Right cardiac atrium (tissue), 5 donors: ENCODE data around the gene CDH3. TPM values are rescaled to one million over a fixed set of nuclear protein-coding genes. Genes with fewer than 3 reads are reported as not detected.

Source experiments
- ATAC-seq, 2 donors: fragments of 200-7000 bp; cut with Tn5 transposase; one replicate each; pipeline versions ENCODE4 v1.8.0 to v1.9.1; 2020; ENCODE audit warnings: moderate library complexity in 2 of 2, mild to moderate bottlenecking in 1 of 2
- DNase-seq, 3 donors: peaks; one replicate each; pipeline ENCODE4 v3.0.0-alpha.2; 2020
- H3K27ac ChIP-seq: one replicate; pipeline ENCODE4 v1.5.1; 2013; ENCODE audit warnings: mild to moderate bottlenecking, low read length, control low read depth, moderate library complexity
- H3K27me3 ChIP-seq: one replicate; pipeline ENCODE4 v1.6.1; 2013; ENCODE audit not compliant: control insufficient read depth, insufficient read depth
- H3K4me1 ChIP-seq: one replicate; pipeline ENCODE4 v1.6.1; 2013; ENCODE audit warnings: low read length; ENCODE audit not compliant: control insufficient read depth, insufficient read depth
- H3K4me3 ChIP-seq: one replicate; pipeline ENCODE4 v1.5.1; 2013; ENCODE audit warnings: low read length, control low read depth
- H3K9me3 ChIP-seq: one replicate; pipeline ENCODE4 v1.6.1; 2013; ENCODE audit warnings: low read length; ENCODE audit not compliant: control insufficient read depth
- WGBS: extraction: QIAGEN DNeasy Blood & Tissue Kit; methylation state at CpG from one replicate; pipeline ENCODE4 v1.1.7; 2013; 5-methylcytosine and 5-hydroxymethylcytosine counted together
- intact Hi-C, 4 donors: fragments of 100-400 bp; cut with DNase I; formaldehyde crosslinking; loops; one replicate each; pipeline versions ENCODE4 v1.11.0 to v1.14.0; 2022 to 2023
- polyA plus RNA-seq: library from polyadenylated mRNA; stranded (reverse); fragments of 200-250 nt; gene quantifications from one replicate; pipeline ENCODE4 v1.2.3, GENCODE V29; 2013
- total RNA-seq, 4 donors: library from RNA; stranded (reverse); fragmentation: NEBNext Ultra II Directional; extraction: Animal tissue kit (Norgen Biotek cat#: 25700); gene quantifications; one replicate each; pipeline ENCODE4 v1.2.1, GENCODE V29; 2021
- donor health status: healthy with polysubstance abuse.
- donor health status: DM: no; HTN: yes; CAD: no.
- donor health status: DM: no; HTN: no; CAD: no.
- donor health status: DM: no; HTN: yes; CAD: no; lungs with severe emphysema.
- donor health status: DM: yes; HTN: yes; CAD: no.

Gene CDH3
- total and polyA plus RNA-seq, 5 donors = 0.09 to 0.29 (median 0.20) TPM; not detected in 1

DNA sequence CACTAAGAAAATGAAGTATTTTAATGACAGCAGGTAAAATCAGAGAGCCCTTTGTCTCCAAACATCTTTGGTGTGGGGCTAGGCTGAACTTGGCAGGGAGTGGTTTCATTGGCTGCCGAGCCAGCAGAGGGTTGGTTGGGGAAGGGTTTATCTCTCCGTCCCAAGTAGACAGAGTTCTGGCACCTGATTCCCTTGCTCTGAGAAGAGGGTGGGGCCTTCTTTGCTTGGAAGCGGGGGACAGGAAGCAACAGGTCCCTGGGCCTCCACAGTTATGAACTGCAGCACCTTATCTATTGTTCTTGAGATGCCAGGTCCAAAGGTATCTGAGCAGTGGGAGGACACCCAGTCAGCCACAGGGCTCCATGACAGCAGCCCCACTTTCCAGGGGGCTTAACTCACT is 79.7 kb downstream of the CDH3 start:
- H3K27ac ChIP-seq = no peak overlapping the region

DNA sequence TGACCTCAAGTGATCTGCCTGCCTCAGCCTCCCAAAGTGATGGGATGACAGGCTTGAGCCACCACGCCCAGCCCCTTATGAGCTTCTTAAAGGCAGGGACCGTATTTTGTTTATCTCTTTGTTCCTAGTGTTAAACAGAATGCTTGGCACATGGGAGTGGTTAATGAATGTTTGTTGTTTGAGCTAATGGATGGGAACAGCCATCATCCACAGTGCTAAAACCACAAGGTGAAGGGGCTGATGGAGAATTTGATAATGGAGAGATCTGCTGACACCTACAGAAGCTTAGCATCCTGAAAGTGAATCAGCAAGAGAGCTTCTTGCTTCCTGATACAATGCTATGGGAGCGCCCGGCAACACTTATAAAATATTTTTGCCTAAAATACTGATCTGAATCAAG is 83.4 kb downstream of the CDH3 start:
- no peak for DNase-seq
- intact Hi-C loops = no loop called here
- no peaks in the 10 kb centered on the region for H3K4me1 ChIP-seq
- no peaks in the 10 kb centered on the region for H3K27me3 ChIP-seq
- ATAC-seq = no peak
- WGBS = 79% methylated on average over 4 of the region's 4 CpGs
- H3K9me3 ChIP-seq = no peaks in the 10 kb centered on the region
- H3K27ac ChIP-seq = no peak overlapping the region
- no peak overlapping the region for H3K4me3 ChIP-seq

More for the DNA sequence above, 79.7 kb downstream of the CDH3 start:
- Histone ChIP-seq H3K27me3 (no peaks in the 10 kb centered on the region), H3K4me1 (no peaks in the 10 kb centered on the region), H3K9me3 (no peaks in the 10 kb centered on the region), H3K4me3 (no peak overlapping the region)
- 30% methylated on average over 3 of the region's 3 CpGs for WGBS
- intact Hi-C loops = no loop called here
- no peak for ATAC-seq
- DNase-seq = no peak

DNA sequence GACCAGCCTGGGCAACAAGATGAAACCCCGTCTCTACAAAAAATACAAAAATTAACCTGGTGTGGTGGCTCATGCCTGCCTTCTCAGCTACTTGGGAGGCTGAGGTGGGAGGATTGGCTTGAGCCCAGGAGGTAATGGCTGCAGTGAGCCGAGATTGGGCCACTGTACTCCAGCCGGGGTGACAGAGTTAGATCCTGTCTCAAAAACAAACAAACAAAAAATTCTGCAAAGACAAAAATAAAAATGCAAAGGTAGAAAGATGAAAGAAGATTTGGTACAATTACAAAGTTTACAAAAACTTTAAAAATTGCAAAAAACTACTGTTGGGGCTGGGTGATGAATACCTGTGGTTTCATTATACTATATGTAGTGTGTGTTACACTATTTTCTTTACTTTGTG is 86.5 kb downstream of the CDH3 start:
- ATAC-seq = no peak
- WGBS = 49% methylated on average over 3 of the region's 3 CpGs
- no peaks in the 10 kb centered on the region for H3K4me1 ChIP-seq
- no peak overlapping the region for H3K4me3 ChIP-seq
- H3K27ac ChIP-seq = no peak overlapping the region
- no peaks in the 10 kb centered on the region for H3K9me3 ChIP-seq
- no peak for DNase-seq
- H3K27me3 ChIP-seq = no peaks in the 10 kb centered on the region
- intact Hi-C loops = no loop called here

DNA sequence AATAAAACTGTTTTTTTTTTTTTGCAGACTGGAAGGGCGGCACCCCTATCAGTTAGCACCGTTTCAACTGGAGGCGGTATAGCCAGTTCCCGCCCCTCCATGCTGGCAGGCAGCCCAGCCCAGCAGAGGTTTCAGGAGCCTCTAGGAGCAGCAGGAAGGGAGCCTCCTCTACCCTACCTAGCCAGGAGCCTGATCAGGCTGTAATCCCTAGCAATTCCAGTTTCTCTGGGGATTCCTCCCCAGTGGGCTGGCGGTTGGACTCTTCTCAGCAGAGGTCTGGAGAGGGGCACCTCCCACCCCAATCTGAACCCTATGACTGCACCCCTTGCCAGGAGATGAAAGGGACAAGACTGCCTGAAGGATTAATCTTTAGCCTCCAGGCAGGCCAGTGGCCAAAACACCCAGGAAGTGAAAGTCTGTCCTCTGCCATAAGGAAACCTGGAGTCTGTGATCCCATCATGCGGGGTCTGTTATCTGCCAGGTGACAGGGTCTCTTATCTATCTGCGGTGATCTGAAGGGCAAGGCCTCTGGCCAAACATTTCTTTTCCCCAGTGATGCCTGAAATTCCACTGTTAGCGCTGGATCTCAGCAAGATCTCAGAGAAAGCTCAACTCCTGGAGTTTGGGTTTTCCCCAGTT is 87.1 kb downstream of the CDH3 start:
- intact Hi-C loops = no loop called here
- H3K4me1 ChIP-seq = no peaks in the 10 kb centered on the region
- peak; percentile 57 to 72 for ATAC-seq

DNA sequence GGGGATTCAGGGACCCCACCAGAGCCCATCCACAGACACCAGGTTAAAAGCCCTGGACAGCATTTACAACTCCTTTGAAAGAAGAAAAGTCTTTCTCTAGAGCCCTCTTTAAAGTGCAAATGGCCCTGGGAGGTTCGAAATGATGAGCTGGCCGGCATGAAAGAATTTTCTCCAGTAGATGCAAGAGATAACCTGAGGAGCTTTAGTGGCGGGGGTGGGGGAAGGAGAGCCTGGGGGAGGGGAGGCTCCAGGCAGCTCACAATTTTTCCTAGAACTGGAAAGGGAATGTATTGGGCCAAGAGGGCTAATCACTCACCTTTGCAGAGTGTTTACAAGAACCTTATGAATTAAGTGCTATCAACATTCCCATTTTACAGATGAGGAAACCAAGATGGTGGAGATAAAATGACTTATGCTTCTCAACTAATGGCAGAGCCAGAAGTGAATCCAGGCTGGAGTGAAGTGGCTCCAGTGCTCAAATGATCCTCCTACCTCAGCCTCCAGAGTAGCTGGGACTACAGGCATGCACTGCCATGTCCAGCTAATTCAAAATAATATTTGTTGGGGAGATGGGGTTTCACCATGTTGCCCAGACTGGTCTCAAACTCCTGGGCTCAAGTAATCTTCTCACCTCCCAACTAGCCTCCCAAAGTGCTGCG is 87.8 kb downstream of the CDH3 start:
- DNase-seq (no peak), ATAC-seq (no peak)
- Histone ChIP-seq H3K27ac (no peak overlapping the region), H3K4me1 (no peaks in the 10 kb centered on the region), H3K27me3 (no peaks in the 10 kb centered on the region), H3K9me3 (no peaks in the 10 kb centered on the region), H3K4me3 (no peak overlapping the region)
- WGBS = 49% methylated on average over 4 of the region's 4 CpGs
- intact Hi-C loops = no loop called here

More for the DNA sequence above, 87.1 kb downstream of the CDH3 start:
- H3K9me3 ChIP-seq = no peaks in the 10 kb centered on the region
- no peak for DNase-seq
- WGBS = 23% methylated on average over 8 of the region's 8 CpGs
- H3K4me3 ChIP-seq = no peak overlapping the region
- H3K27ac ChIP-seq = no peak overlapping the region
- no peaks in the 10 kb centered on the region for H3K27me3 ChIP-seq

DNA sequence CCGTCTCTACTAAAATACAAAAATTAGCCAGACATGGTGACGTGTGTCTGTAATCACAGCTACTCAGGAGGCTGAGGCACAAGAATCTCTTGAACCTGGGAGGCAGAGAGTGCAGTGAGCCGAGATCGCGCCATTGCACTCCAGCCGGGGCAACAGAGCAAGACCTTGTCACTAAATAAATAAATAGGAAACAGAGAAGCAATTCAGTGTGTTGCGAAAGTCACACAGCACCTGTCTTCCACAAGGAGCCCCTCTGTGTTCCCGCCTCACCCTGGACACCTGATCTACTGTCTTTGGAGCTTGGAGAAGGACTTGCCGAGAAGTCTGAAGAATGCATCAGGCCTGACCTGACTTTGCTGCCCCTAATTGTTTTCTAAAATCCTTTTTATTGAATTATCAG is 88.5 kb downstream of the CDH3 start:
- H3K4me1 ChIP-seq = no peaks in the 10 kb centered on the region
- no peaks in the 10 kb centered on the region for H3K9me3 ChIP-seq
- WGBS = 90% methylated on average over 9 of the region's 9 CpGs
- no peak for DNase-seq
- no peak for ATAC-seq
- no peak overlapping the region for H3K4me3 ChIP-seq
- intact Hi-C loops = no loop called here
- H3K27me3 ChIP-seq = no peaks in the 10 kb centered on the region
- no peak overlapping the region for H3K27ac ChIP-seq

DNA sequence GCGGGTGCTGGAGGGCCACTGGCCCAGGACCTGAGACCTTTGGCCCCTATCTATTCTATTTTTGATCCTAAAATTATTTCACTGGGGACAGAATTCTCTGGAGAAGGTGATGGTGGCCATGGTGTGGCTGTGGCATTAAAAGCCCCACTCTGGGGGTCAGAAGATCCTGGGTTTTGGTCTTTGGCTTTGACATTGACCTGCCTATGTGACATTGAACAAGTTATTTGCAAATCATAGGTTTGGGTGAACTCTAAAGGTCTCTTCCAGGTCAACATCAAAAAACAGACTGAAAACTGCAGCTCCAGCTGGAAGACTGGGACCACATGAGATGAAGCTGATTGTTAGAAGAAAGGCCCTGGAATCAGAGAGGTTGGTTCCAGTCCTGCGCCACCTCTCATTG is 89.7 kb downstream of the CDH3 start:
- no peak for ATAC-seq
- Histone ChIP-seq H3K27ac (no peak overlapping the region), H3K27me3 (no peaks in the 10 kb centered on the region), H3K4me1 (no peaks in the 10 kb centered on the region), H3K4me3 (no peak overlapping the region), H3K9me3 (no peaks in the 10 kb centered on the region)
- DNase-seq = no peak
- WGBS = 98% methylated on average over 2 of the region's 2 CpGs
- intact Hi-C loops = no loop called here

DNA sequence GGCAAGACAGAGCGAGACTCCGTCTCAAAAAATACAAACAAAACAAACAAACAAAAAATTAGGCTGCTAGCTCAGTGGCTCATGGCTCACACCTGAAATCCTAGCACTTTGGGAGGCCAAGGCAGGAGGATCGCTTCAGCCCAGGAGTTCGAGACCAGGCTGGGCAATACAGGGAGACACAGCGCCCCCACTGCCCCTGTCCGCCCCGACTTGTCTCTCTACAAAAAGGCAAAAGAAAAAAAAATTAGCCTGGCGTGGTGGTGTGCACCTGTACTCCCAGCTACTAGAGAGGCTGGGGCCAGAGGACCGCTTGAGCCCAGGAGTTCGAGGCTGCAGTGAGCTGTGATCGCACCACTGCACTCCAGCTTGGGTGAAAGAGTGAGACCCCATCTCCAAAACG is 91.5 kb downstream of the CDH3 start:
- DNase-seq (no peak), ATAC-seq (no peak)
- Histone ChIP-seq H3K4me3 (no peak overlapping the region), H3K27ac (no peak overlapping the region), H3K9me3 (no peaks in the 10 kb centered on the region), H3K4me1 (no peaks in the 10 kb centered on the region), H3K27me3 (no peaks in the 10 kb centered on the region)
- WGBS = 89% methylated on average over 12 of the region's 12 CpGs
- intact Hi-C loops = no loop called here

DNA sequence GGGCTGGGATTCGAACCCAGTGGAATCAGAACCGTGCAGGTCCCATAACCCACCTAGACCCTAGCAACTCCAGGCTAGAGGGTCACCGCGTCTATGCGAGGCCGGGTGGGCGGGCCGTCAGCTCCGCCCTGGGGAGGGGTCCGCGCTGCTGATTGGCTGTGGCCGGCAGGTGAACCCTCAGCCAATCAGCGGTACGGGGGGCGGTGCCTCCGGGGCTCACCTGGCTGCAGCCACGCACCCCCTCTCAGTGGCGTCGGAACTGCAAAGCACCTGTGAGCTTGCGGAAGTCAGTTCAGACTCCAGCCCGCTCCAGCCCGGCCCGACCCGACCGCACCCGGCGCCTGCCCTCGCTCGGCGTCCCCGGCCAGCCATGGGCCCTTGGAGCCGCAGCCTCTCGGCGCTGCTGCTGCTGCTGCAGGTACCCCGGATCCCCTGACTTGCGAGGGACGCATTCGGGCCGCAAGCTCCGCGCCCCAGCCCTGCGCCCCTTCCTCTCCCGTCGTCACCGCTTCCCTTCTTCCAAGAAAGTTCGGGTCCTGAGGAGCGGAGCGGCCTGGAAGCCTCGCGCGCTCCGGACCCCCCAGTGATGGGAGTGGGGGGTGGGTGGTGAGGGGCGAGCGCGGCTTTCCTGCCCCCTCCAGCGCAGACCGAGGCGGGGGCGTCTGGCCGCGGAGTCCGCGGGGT is 92.1 kb downstream of the CDH3 start, which contains the start of gene CDH1:
Gene CDH1 (plus strand): TSS at position 247 of the 684 bp plus-strand sequence. CDS start 124 bp downstream, at position 371.
- peak; percentile 59 to 63 for ATAC-seq
- no peaks in the 10 kb centered on the region for H3K27me3 ChIP-seq
- no peak within 1 kb of the TSS for H3K27ac ChIP-seq
- no peaks in the 10 kb centered on the region for H3K4me1 ChIP-seq
- 2% methylated on average over 63 of the region's 63 CpGs for WGBS
- H3K9me3 ChIP-seq = no peaks in the 10 kb centered on the region
- DNase-seq = peak in 2 of 3 donors; percentile 54 to 58
- intact Hi-C loops = no loop called here
- H3K4me3 ChIP-seq = peak within 1 kb of the TSS; percentile 2

DNA sequence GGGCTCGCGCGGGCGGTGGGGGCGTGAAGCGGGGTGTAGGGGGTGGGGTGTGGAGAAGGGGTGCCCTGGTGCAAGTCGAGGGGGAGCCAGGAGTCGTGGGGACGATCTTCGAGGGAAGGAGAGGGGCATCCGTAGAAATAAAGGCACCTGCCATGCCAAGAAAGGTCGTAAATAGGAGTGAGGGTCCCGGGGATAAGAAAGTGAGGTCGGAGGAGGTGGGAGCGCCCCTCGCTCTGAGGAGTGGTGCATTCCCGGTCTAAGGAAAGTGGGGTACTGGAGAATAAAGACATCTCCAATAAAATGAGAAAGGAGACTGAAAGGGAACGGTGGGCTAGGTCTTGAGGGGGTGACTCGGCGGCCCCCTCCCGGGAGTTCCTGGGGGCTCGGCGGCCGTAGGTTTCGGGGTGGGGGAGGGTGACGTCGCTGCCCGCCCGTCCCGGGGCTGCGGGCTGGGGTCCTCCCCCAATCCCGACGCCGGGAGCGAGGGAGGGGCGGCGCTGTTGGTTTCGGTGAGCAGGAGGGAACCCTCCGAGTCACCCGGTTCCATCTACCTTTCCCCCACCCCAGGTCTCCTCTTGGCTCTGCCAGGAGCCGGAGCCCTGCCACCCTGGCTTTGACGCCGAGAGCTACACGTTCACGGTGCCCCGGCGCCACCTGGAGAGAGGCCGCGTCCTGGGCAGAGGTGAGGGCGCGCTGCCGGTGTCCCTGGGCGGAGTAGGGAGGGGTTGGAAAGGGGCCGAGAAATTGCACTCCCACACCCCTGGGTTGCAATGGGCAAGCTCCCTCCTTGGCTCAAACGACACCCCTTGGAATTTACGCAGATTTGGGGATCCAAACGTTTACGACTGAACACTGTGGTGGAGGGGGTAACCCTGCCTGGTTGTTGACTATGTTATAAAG is 92.9 kb downstream of the CDH3 start:
- no peaks in the 10 kb centered on the region for H3K4me1 ChIP-seq
- no peaks in the 10 kb centered on the region for H3K9me3 ChIP-seq
- peak overlapping the region; percentile 2 for H3K4me3 ChIP-seq
- no peak overlapping the region for H3K27ac ChIP-seq
- peak in 1 of 2 donors; percentile 74 for ATAC-seq
- peak in 1 of 3 donors; percentile 48 for DNase-seq
- H3K27me3 ChIP-seq = no peaks in the 10 kb centered on the region
- whole genome bisulfite sequencing = 8% methylated on average over 58 of the region's 58 CpGs
- intact Hi-C loops = no loop called here
